Parathyroid adenoma (tissue), 2 donors: ENCODE results near the gene ALDH1L1.
"Not testable (repeated sequence)": the region's sequence is repeated elsewhere in the genome, so short reads cannot be mapped to it uniquely, and the experiment has no call there.

Experiments used
- H2AFZ ChIP-seq: fragments of 300-600 bp; sonication (generic); one replicate; pipeline ENCODE4 v1.7.0; 2017; ENCODE audit warnings: antibody characterized with exemption, mild to moderate bottlenecking
- H3K27ac ChIP-seq: fragments of 300-600 bp; sonication (generic); one replicate; pipeline ENCODE4 v1.7.0; 2017
- H3K27me3 ChIP-seq: fragments of 300-600 bp; sonication (generic); one replicate; pipeline ENCODE4 v1.7.0; 2017; ENCODE audit warnings: low read length; ENCODE audit not compliant: control insufficient read depth, insufficient read depth
- H3K36me3 ChIP-seq: fragments of 300-600 bp; sonication (generic); one replicate; pipeline ENCODE4 v1.7.0; 2017; ENCODE audit warnings: low read length; ENCODE audit not compliant: control insufficient read depth, insufficient read depth
- H3K4me1 ChIP-seq: fragments of 300-600 bp; sonication (generic); one replicate; pipeline ENCODE4 v1.7.0; 2017; ENCODE audit warnings: control low read depth
- H3K4me2 ChIP-seq: fragments of 300-600 bp; sonication (generic); one replicate; pipeline ENCODE4 v1.7.0; 2017; ENCODE audit warnings: low read length
- H3K4me3 ChIP-seq: fragments of 300-600 bp; sonication (generic); one replicate; pipeline ENCODE4 v1.7.0; 2017; ENCODE audit warnings: low read depth, low read length
- H3K79me2 ChIP-seq: fragments of 300-600 bp; sonication (generic); one replicate; pipeline ENCODE4 v1.7.0; 2017; ENCODE audit warnings: control low read depth
- H3K9ac ChIP-seq: fragments of 300-600 bp; sonication (generic); one replicate; pipeline ENCODE4 v1.7.0; 2017; ENCODE audit warnings: mild to moderate bottlenecking
- H3K9me3 ChIP-seq: fragments of 300-600 bp; sonication (generic); one replicate; pipeline ENCODE4 v1.7.0; 2017; ENCODE audit warnings: low read length; ENCODE audit not compliant: control insufficient read depth
- TF ChIP-seq, protein P1 (sequence below): fragments of 300-600 bp; sonication (generic); IDR thresholded peaks from one replicate; pipeline ENCODE4 v1.7.0; 2017; ENCODE audit warnings: antibody characterized with exemption, mild to moderate bottlenecking
- donor health status: primary hyperparathyroidism.

ALDH1L1 gene

GRCh38 chr3:126070146-126070545, 110.2 kb downstream of the ALDH1L1 start:
- Histone ChIP-seq H2AFZ (no peak overlapping the region), H3K9ac (no peak overlapping the region), H3K4me1 (no peaks in the 10 kb centered on the region), H3K36me3 (no peaks in the 10 kb centered on the region), H3K4me2 (no peak overlapping the region), H3K4me3 (no peak overlapping the region), H3K27ac (no peak overlapping the region), H3K79me2 (peaks cover 5% of the 10 kb centered on the region), H3K27me3 (no peaks in the 10 kb centered on the region), H3K9me3 (no peaks in the 10 kb centered on the region)
- TF ChIP-seq, protein P1, sequence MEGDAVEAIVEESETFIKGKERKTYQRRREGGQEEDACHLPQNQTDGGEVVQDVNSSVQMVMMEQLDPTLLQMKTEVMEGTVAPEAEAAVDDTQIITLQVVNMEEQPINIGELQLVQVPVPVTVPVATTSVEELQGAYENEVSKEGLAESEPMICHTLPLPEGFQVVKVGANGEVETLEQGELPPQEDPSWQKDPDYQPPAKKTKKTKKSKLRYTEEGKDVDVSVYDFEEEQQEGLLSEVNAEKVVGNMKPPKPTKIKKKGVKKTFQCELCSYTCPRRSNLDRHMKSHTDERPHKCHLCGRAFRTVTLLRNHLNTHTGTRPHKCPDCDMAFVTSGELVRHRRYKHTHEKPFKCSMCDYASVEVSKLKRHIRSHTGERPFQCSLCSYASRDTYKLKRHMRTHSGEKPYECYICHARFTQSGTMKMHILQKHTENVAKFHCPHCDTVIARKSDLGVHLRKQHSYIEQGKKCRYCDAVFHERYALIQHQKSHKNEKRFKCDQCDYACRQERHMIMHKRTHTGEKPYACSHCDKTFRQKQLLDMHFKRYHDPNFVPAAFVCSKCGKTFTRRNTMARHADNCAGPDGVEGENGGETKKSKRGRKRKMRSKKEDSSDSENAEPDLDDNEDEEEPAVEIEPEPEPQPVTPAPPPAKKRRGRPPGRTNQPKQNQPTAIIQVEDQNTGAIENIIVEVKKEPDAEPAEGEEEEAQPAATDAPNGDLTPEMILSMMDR: no peak

DNA sequence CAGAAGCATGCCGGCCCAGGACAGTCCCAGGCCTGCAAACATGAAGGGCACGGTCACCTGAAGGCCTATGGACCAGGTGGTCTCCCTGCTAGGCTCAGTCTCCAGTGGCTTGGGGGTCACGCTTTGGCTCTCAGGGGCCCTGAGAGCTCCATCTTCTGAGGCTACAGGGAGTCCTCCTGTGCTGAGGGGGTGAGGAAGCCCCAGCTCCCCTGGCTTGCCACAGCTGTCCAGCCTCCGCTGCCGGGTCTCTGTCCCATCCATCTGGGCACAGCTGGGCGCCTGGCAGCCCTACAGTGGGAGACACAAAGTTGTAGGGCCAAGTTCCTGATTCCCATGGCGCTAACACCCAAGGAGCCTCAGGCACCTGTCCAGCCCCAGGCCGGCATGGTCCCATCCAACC, 112.4 kb downstream of the ALDH1L1 start:
- TF ChIP-seq, protein P1: no peak
- no peak overlapping the region for H3K4me2 ChIP-seq
- no peaks in the 10 kb centered on the region for H3K9me3 ChIP-seq
- H3K79me2 ChIP-seq: peaks cover 3% of the 10 kb centered on the region
- H3K27me3 ChIP-seq: no peaks in the 10 kb centered on the region
- no peak overlapping the region for H3K27ac ChIP-seq
- no peaks in the 10 kb centered on the region for H3K36me3 ChIP-seq
- no peak overlapping the region for H3K4me3 ChIP-seq
- no peak overlapping the region for H3K9ac ChIP-seq
- H3K4me1 ChIP-seq: no peaks in the 10 kb centered on the region
- no peak overlapping the region for H2AFZ ChIP-seq

DNA sequence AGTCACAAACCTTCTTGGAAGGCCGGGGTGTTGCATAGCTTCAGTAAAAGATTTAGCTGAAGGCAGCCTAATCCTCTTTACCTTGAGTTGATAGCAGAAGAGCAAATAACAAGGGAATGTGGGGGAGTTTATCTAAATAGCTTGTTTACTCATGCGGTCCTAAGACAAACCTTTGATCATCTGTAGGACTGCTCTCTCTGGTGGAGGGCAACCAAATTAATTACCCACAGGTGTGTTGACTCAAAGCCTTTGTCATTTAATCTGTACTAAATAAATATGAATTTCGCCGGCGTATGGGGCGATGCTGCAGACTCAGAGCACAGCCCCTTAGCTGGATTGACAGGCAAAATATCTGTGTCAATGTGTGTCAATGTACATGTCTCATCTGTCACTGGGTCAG, 113.7 kb downstream of the ALDH1L1 start:
- not testable (repeated sequence) for H3K4me1 ChIP-seq, H3K4me2 ChIP-seq, H3K27me3 ChIP-seq, H3K79me2 ChIP-seq, H2AFZ ChIP-seq, H3K4me3 ChIP-seq, H3K9ac ChIP-seq, H3K27ac ChIP-seq, H3K9me3 ChIP-seq, H3K36me3 ChIP-seq

GRCh38 chr3:126065876-126066275, 114.5 kb downstream of the ALDH1L1 start:
- no peak overlapping the region for H3K9ac ChIP-seq
- TF ChIP-seq, protein P1: no peak

DNA sequence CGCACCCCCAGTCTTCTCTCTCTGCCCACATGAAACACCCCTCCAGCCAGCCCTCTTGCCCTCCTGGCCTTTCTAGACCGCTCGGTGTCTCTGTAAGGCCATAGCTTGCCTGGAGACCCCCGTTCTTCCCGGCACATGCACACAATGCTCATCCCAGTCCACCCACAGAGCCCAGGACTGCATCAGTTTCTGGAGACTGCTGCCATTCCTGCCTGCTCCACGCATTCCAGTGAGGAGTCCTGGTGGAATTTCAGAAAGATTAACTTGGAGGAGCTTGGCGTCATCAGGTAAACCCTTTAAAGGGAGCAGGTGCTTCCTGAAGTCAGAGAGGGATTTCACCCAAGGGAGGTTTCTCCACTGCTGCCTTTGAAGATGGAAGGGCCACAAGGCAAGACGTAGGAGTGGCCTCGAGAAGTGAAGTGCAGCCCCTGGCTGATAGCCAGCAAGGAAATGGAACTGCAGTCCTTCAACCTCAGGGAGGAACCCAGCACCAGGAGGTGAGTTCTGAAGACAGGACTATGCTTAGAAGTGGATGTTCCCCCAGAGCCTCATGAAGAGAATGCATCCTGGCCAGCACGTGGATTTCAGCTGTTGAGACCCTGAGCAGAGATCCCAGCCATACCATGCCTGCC, 115.6 kb downstream of the ALDH1L1 start:
- H3K9ac ChIP-seq: no peak overlapping the region
- no peak overlapping the region for H2AFZ ChIP-seq
- TF ChIP-seq, protein P1: no peak
- H3K9me3 ChIP-seq: no peaks in the 10 kb centered on the region
- no peak overlapping the region for H3K27ac ChIP-seq
- no peak overlapping the region for H3K4me2 ChIP-seq
- H3K4me1 ChIP-seq: no peaks in the 10 kb centered on the region
- no peak overlapping the region for H3K4me3 ChIP-seq
- no peaks in the 10 kb centered on the region for H3K79me2 ChIP-seq
- no peaks in the 10 kb centered on the region for H3K36me3 ChIP-seq
- no peaks in the 10 kb centered on the region for H3K27me3 ChIP-seq

More at GRCh38 chr3:126065876-126066275, 114.5 kb downstream of the ALDH1L1 start:
- Histone ChIP-seq H3K4me2 (no peak overlapping the region), H3K27me3 (no peaks in the 10 kb centered on the region), H3K9me3 (no peaks in the 10 kb centered on the region), H3K4me1 (no peaks in the 10 kb centered on the region), H3K4me3 (no peak overlapping the region), H3K27ac (no peak overlapping the region), H2AFZ (no peak overlapping the region), H3K79me2 (no peaks in the 10 kb centered on the region), H3K36me3 (no peaks in the 10 kb centered on the region)
